Trophoblast cell (in vitro differentiated cells and primary cell): ENCODE data around the gene HGFAC.

Experiments used
- DNase-seq, 2 donors: peaks; one replicate each; pipeline ENCODE4 v3.0.0-alpha.2; 2016
- H2AFZ ChIP-seq: 2 replicates; pipeline ENCODE4 v1.6.1; 2013; ENCODE audit warnings: low read length, moderate library complexity, mild to moderate bottlenecking; ENCODE audit not compliant: insufficient read depth, poor library complexity
- H2AK5ac ChIP-seq: 2 replicates; pipeline ENCODE4 v1.6.1; 2013; ENCODE audit warnings: mild to moderate bottlenecking, low read length
- H2BK120ac ChIP-seq: 2 replicates; pipeline ENCODE4 v1.6.1; 2013; ENCODE audit warnings: low read length, mild to moderate bottlenecking, moderate library complexity; ENCODE audit not compliant: insufficient read depth, poor library complexity
- H2BK12ac ChIP-seq: 2 replicates; pipeline ENCODE4 v1.6.1; 2013; ENCODE audit warnings: mild to moderate bottlenecking, low read length, moderate library complexity
- H2BK5ac ChIP-seq: 2 replicates; pipeline ENCODE4 v1.6.1; 2013; ENCODE audit warnings: low read length, low read depth, moderate library complexity, mild to moderate bottlenecking; ENCODE audit not compliant: poor library complexity
- H3K14ac ChIP-seq: 2 replicates; pipeline ENCODE4 v1.6.1; 2013; ENCODE audit warnings: mild to moderate bottlenecking, low read length
- H3K18ac ChIP-seq: 2 replicates; pipeline ENCODE4 v1.6.1; 2013; ENCODE audit warnings: mild to moderate bottlenecking, low read length
- H3K23ac ChIP-seq: 2 replicates; pipeline ENCODE4 v1.6.1; 2013; ENCODE audit warnings: low read length
- H3K27ac ChIP-seq: 2 replicates; pipeline ENCODE4 v1.5.1; 2013; ENCODE audit warnings: low read depth, mild to moderate bottlenecking, inconsistent platforms, low read length, moderate library complexity
- H3K27me3 ChIP-seq: 2 replicates; pipeline ENCODE4 v1.6.1; 2013; ENCODE audit warnings: inconsistent platforms, mild to moderate bottlenecking, low read length, moderate library complexity; ENCODE audit not compliant: insufficient read depth
- H3K36me3 ChIP-seq, 2 experiments: 1 replicate in 1 of 2; 2 replicates in 1 of 2; pipeline ENCODE4 v1.6.1; 2013; ENCODE audit warnings: low read length in 2 of 2, mild to moderate bottlenecking in 2 of 2, moderate library complexity in 1 of 2; ENCODE audit not compliant: insufficient read depth in 2 of 2, control insufficient read depth in 1 of 2
- H3K4ac ChIP-seq: 2 replicates; pipeline ENCODE4 v1.6.1; 2013; ENCODE audit warnings: low read depth, mild to moderate bottlenecking, low read length, moderate library complexity
- H3K4me1 ChIP-seq, 2 experiments: 1 replicate in 1 of 2; 2 replicates in 1 of 2; pipeline ENCODE4 v1.6.1; 2013; ENCODE audit warnings: low read length in 2 of 2, mild to moderate bottlenecking in 2 of 2, moderate library complexity in 1 of 2; ENCODE audit not compliant: insufficient read depth in 2 of 2, control insufficient read depth in 1 of 2
- H3K4me2 ChIP-seq: 2 replicates; pipeline ENCODE4 v1.6.1; 2013; ENCODE audit warnings: inconsistent platforms, mild to moderate bottlenecking, low read length, moderate library complexity
- H3K4me3 ChIP-seq: 2 replicates; pipeline ENCODE4 v1.5.1; 2013; ENCODE audit warnings: mild to moderate bottlenecking, low read depth, low read length, inconsistent platforms
- H3K79me1 ChIP-seq: one replicate; pipeline ENCODE4 v1.6.1; 2013; ENCODE audit warnings: low read length
- H3K79me2 ChIP-seq: 2 replicates; pipeline ENCODE4 v1.6.1; 2013; ENCODE audit warnings: low read length, mild to moderate bottlenecking; ENCODE audit not compliant: control insufficient read depth, insufficient read depth, poor library complexity
- H3K9ac ChIP-seq: 2 replicates; pipeline ENCODE4 v1.6.1; 2013; ENCODE audit warnings: mild to moderate bottlenecking, low read length
- H3K9me3 ChIP-seq: 2 replicates; pipeline ENCODE4 v1.6.1; 2013; ENCODE audit warnings: low read depth, mild to moderate bottlenecking, control low read depth, inconsistent platforms, low read length; ENCODE audit not compliant: insufficient read depth
- H4K12ac ChIP-seq: 2 replicates; pipeline ENCODE4 v1.6.1; 2013; ENCODE audit warnings: low read depth, mild to moderate bottlenecking, low read length, moderate library complexity
- H4K8ac ChIP-seq: 2 replicates; pipeline ENCODE4 v1.6.1; 2013; ENCODE audit warnings: low read depth, mild to moderate bottlenecking, low read length, moderate library complexity
- H4K91ac ChIP-seq: one replicate; pipeline ENCODE4 v1.6.1; 2013; ENCODE audit warnings: low read depth, mild to moderate bottlenecking, low read length, moderate library complexity
- WGBS: extraction: QIAGEN DNeasy Blood & Tissue Kit; methylation state at CpG from one replicate; pipeline ENCODE4 v1.1.7; 2013; ENCODE audit warnings: missing lambda C conversion rate; ENCODE audit not compliant: insufficient read length, insufficient coverage; ENCODE audit errors: extremely low coverage; 5-methylcytosine and 5-hydroxymethylcytosine counted together

The HGFAC gene

DNA sequence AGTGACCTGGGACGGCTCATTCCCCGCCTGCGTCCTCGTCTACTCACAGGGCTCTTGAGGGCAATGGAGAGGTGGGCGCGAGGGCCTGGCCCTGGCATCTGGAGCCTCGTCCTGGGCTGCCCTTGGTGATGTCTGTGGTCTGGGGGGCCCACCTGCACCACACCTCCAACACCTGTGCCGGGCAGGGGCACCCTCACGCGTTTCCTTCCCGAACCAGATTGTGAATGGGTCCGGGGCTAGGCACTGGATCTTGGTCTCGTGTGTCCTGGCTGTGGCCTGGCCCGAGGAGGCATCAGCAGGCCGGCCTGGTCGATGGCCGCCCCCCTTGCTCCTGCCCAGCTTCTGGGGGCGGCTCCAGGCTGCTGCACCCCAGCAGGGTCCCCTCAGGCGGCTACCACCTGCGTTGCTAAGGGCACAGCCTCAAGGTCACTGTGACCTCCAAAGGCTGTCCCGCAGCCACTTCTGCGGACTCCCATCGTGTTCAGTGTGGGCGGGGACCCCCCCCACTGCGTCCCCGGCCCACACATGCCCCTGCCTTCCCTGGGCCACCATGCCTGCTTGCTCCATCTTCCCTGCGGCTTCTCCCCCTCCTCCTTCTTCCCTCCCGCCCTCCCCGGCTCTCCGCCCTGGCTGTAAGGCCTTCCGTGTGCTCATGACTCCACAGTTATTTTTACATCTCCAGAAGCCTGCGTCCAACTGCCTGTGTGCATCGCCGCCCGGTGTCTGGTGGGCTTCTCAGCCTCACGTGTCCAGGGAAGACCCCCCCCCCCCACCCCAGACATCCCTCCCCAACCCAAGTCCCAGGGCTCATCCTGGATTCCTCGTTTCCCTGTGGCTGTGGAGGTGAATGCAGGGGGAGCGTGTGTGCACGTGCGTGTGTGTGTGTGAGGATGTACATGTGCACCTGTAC is 25.2 kb downstream of the HGFAC start:
- Histone ChIP-seq H3K9ac (no peak overlapping the region), H3K79me1 (no peaks in the 10 kb centered on the region), H3K9me3 (peaks cover 17% of the 10 kb centered on the region), H2BK120ac (no peak overlapping the region), H4K91ac (no peak overlapping the region), H2BK5ac (no peak overlapping the region), H3K4me2 (no peak overlapping the region), H3K79me2 (no peaks in the 10 kb centered on the region), H2AK5ac (no peak overlapping the region), H3K36me3 (no peaks in the 10 kb centered on the region), H3K4me3 (no peak overlapping the region), H3K27me3 (peaks cover 12% of the 10 kb centered on the region), H4K8ac (no peak overlapping the region), H3K4me1 (no peaks in the 10 kb centered on the region), H3K18ac (no peak overlapping the region), H2AFZ (no peak overlapping the region), H3K4ac (no peak overlapping the region), H2BK12ac (no peak overlapping the region), H3K27ac (no peak overlapping the region), H3K14ac (no peak overlapping the region), H3K23ac (no peak overlapping the region), H4K12ac (no peak overlapping the region)
- no peak for DNase-seq
- WGBS: no CpG with 5 or more reads among the region's 40 CpGs

GRCh38 chr4:3467601-3468031 is 25.8 kb downstream of the HGFAC start:
- Histone ChIP-seq H3K4me2 (no peak overlapping the region), H2BK12ac (no peak overlapping the region), H3K4ac (no peak overlapping the region), H2BK120ac (no peak overlapping the region), H3K36me3 (no peaks in the 10 kb centered on the region), H2BK5ac (no peak overlapping the region), H4K91ac (no peak overlapping the region), H2AK5ac (no peak overlapping the region), H3K27ac (no peak overlapping the region), H3K27me3 (peaks cover 10% of the 10 kb centered on the region), H3K18ac (no peak overlapping the region), H3K14ac (no peak overlapping the region), H3K79me1 (no peaks in the 10 kb centered on the region), H3K9ac (no peak overlapping the region), H3K4me1 (no peaks in the 10 kb centered on the region), H3K4me3 (no peak overlapping the region), H4K12ac (no peak overlapping the region), H4K8ac (no peak overlapping the region), H3K79me2 (no peaks in the 10 kb centered on the region), H3K9me3 (peaks cover 17% of the 10 kb centered on the region), H2AFZ (no peak overlapping the region), H3K23ac (no peak overlapping the region)
- DNase-seq: no peak
- WGBS: no CpG with 5 or more reads among the region's 15 CpGs

DNA sequence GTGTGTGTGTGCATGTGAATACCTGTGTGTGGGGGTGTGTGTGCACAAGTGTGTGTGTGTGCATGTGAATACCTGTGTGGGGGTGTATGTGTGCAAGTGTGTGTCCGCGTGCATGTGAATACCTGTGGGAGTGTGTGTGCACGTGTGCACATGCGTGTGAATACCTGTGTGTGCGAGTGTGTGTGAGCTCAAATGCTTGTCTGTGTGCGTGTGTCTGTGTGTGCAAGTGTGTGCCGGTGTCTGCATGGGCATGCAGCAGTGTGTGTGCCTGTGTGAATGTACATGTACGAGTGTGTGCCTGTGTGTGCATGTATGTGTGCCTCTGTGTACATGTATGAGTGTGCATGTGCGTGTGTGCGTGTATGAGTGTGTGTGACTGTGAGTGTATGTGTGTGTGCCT is 26.4 kb downstream of the HGFAC start:
- Histone ChIP-seq H3K27me3 (peaks cover 7% of the 10 kb centered on the region), H3K79me1 (no peaks in the 10 kb centered on the region), H3K9ac (no peak overlapping the region), H4K91ac (no peak overlapping the region), H3K27ac (no peak overlapping the region), H3K9me3 (peaks cover 17% of the 10 kb centered on the region), H4K12ac (no peak overlapping the region), H3K79me2 (no peaks in the 10 kb centered on the region), H2AFZ (no peak overlapping the region), H3K4me3 (peak overlapping the region; percentile 55), H2BK12ac (no peak overlapping the region), H2BK120ac (no peak overlapping the region), H3K23ac (peak overlapping the region; percentile 29), H4K8ac (no peak overlapping the region), H3K36me3 (no peaks in the 10 kb centered on the region), H3K4me1 (no peaks in the 10 kb centered on the region), H2AK5ac (no peak overlapping the region), H2BK5ac (no peak overlapping the region), H3K4me2 (no peak overlapping the region), H3K4ac (no peak overlapping the region), H3K14ac (no peak overlapping the region), H3K18ac (no peak overlapping the region)
- no peak for DNase-seq
- WGBS: no CpG with 5 or more reads among the region's 10 CpGs

- no peak overlapping the region for H2AK5ac ChIP-seq
- H4K91ac ChIP-seq: no peak overlapping the region
- peaks cover 3% of the 10 kb centered on the region for H3K27me3 ChIP-seq
- no peak overlapping the region for H3K9ac ChIP-seq
- H3K23ac ChIP-seq: no peak overlapping the region
- DNase-seq: no peak
- no peak overlapping the region for H4K12ac ChIP-seq
- H3K4ac ChIP-seq: no peak overlapping the region
- H2BK12ac ChIP-seq: no peak overlapping the region
- H3K27ac ChIP-seq: no peak overlapping the region
- peak overlapping the region; percentile 55 for H3K4me3 ChIP-seq
- H2AFZ ChIP-seq: no peak overlapping the region
- H2BK120ac ChIP-seq: no peak overlapping the region
- H3K36me3 ChIP-seq: no peaks in the 10 kb centered on the region
- no peak overlapping the region for H4K8ac ChIP-seq
- H2BK5ac ChIP-seq: no peak overlapping the region
- H3K4me1 ChIP-seq: no peaks in the 10 kb centered on the region
- no peaks in the 10 kb centered on the region for H3K79me1 ChIP-seq
- no peak overlapping the region for H3K14ac ChIP-seq
- H3K4me2 ChIP-seq: no peak overlapping the region
- WGBS: no CpG with 5 or more reads among the region's 11 CpGs
- no peaks in the 10 kb centered on the region for H3K79me2 ChIP-seq
- peaks cover 17% of the 10 kb centered on the region for H3K9me3 ChIP-seq
- H3K18ac ChIP-seq: no peak overlapping the region
These were observed 27.0 kb downstream of the HGFAC start for GRCh38 chr4:3468804-3469203.
